Mesothelial cell of epicardium (in vitro differentiated cells): Measurements from ENCODE around the gene SZT2. TPM values are rescaled to one million over a fixed set of nuclear protein-coding genes. Genes with fewer than 3 reads are reported as not detected.

Experiments
- DNase-seq, 2 experiments: peaks; one replicate each; pipeline ENCODE4 v3.0.0; 2021; ENCODE audit warnings: low spot score in 2 of 2; ENCODE audit not compliant: unreplicated experiment in 2 of 2
- H3K27ac Mint-ChIP-seq: 2 replicates; pipeline ENCODE4 v1.8.0; 2021; ENCODE audit warnings: mixed read lengths
- H3K27me3 Mint-ChIP-seq: 2 replicates; pipeline ENCODE4 v1.8.0; 2021; ENCODE audit warnings: low read depth, mixed read lengths
- H3K36me3 Mint-ChIP-seq: 2 replicates; pipeline ENCODE4 v1.8.0; 2021; ENCODE audit warnings: mixed read lengths
- H3K4me1 Mint-ChIP-seq: 2 replicates; pipeline ENCODE4 v1.8.0; 2021; ENCODE audit warnings: mixed read lengths
- H3K4me3 Mint-ChIP-seq: 2 replicates; pipeline ENCODE4 v1.8.0; 2021; ENCODE audit warnings: mild to moderate bottlenecking, moderate library complexity, mixed read lengths
- H3K9me3 Mint-ChIP-seq: 2 replicates; pipeline ENCODE4 v1.8.0; 2021; ENCODE audit warnings: mixed read lengths
- total RNA-seq: library from RNA; stranded (reverse); gene quantifications from 3 replicates; pipeline ENCODE4 v1.2.1, GENCODE V29; 2021
- TF ChIP-seq, protein P1 (sequence below): fragments of 200-600 bp; sonication (generic); IDR thresholded peaks from one replicate; pipeline ENCODE4 v1.5.0; 2021; ENCODE audit warnings: antibody characterized with exemption; ENCODE audit not compliant: unreplicated experiment

The SZT2 gene
- total RNA-seq, 1 donor from 2014 or later = 97.4 TPM

DNA sequence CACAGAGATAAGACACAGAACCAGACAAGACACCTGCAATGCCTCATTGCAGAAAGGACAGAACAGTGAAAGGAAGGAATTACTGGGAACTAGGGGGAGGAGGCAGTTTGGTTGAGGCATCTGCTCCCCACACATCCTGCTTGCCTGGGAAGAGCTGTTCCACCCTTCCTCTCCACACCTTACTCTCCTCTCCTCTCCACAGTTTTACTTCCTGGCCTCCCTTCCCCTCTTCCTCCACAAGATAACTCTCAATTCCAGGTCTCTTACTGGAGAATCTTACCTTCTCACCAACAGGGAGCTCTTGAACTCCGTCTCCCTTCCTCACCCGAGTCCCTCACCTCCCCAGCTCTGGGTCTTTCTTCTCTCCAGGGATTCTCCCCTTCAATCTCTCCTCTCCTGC is 24.0 kb upstream of the SZT2 start:
- DNase-seq = no peak
- H3K4me3 Mint-ChIP-seq = peak overlapping the region; percentile 76
- peak overlapping the region; percentile 82 for H3K27ac Mint-ChIP-seq
- TF ChIP-seq, protein P1, sequence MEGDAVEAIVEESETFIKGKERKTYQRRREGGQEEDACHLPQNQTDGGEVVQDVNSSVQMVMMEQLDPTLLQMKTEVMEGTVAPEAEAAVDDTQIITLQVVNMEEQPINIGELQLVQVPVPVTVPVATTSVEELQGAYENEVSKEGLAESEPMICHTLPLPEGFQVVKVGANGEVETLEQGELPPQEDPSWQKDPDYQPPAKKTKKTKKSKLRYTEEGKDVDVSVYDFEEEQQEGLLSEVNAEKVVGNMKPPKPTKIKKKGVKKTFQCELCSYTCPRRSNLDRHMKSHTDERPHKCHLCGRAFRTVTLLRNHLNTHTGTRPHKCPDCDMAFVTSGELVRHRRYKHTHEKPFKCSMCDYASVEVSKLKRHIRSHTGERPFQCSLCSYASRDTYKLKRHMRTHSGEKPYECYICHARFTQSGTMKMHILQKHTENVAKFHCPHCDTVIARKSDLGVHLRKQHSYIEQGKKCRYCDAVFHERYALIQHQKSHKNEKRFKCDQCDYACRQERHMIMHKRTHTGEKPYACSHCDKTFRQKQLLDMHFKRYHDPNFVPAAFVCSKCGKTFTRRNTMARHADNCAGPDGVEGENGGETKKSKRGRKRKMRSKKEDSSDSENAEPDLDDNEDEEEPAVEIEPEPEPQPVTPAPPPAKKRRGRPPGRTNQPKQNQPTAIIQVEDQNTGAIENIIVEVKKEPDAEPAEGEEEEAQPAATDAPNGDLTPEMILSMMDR = no peak
- peaks cover 38% of the 10 kb centered on the region for H3K4me1 Mint-ChIP-seq
- H3K9me3 Mint-ChIP-seq = no peaks in the 10 kb centered on the region
- peaks cover 22% of the 10 kb centered on the region for H3K36me3 Mint-ChIP-seq
- no peaks in the 10 kb centered on the region for H3K27me3 Mint-ChIP-seq

DNA sequence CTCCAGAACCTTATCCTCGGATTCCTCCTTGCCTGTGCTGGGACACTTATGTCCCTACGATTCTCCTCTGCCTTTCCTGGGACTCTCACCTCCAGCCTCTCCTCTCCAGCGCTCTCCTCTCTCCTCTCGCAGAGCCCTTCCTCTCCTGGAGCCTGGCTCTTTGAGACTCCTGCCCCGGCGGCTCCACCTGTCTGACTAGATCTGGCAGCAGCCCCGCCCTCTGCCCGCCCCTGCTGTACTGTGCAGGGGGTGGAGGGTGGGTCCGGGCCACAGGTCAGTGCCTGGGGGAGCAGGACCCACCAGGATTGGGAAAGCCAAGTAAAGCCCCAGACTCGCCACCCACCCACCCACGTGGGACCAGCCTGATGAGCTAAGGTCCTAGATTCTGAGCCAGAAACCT is 23.5 kb upstream of the SZT2 start:
- Mint-ChIP-seq H3K4me1 (peaks cover 34% of the 10 kb centered on the region), H3K4me3 (peak overlapping the region; percentile 76), H3K36me3 (peaks cover 21% of the 10 kb centered on the region), H3K27ac (peak overlapping the region; percentile 82), H3K27me3 (no peaks in the 10 kb centered on the region), H3K9me3 (no peaks in the 10 kb centered on the region)
- TF ChIP-seq, protein P1 = no peak
- peak in 1 of 2 experiments; percentile 51 for DNase-seq

DNA sequence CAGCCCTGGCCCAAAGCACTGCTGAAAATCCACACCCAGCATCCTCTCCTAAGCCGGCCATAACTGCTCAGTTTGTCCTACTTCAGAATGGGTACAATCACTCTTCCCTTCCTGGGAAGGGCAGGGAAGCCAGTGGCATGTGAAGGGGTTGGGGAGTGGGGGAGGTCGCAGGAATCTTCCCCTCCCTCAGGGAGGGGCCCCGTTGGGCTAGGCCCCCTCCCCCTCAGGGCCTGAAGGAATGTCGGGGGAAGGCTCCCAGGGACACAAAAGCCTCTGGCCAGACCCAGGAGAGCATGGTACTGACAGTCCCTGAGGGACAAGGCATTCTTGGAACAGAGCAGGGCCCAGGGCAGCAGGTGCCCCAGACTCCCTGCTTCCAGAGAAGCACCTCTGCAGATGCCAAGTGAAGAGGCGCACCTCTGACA is 23.1 kb upstream of the SZT2 start:
- no peak for DNase-seq
- H3K4me3 Mint-ChIP-seq = peak overlapping the region; percentile 76
- no peaks in the 10 kb centered on the region for H3K9me3 Mint-ChIP-seq
- H3K27ac Mint-ChIP-seq = peak overlapping the region; percentile 89
- no peaks in the 10 kb centered on the region for H3K27me3 Mint-ChIP-seq
- TF ChIP-seq, protein P1 = no peak
- H3K4me1 Mint-ChIP-seq = peaks cover 29% of the 10 kb centered on the region
- H3K36me3 Mint-ChIP-seq = peaks cover 17% of the 10 kb centered on the region

DNA sequence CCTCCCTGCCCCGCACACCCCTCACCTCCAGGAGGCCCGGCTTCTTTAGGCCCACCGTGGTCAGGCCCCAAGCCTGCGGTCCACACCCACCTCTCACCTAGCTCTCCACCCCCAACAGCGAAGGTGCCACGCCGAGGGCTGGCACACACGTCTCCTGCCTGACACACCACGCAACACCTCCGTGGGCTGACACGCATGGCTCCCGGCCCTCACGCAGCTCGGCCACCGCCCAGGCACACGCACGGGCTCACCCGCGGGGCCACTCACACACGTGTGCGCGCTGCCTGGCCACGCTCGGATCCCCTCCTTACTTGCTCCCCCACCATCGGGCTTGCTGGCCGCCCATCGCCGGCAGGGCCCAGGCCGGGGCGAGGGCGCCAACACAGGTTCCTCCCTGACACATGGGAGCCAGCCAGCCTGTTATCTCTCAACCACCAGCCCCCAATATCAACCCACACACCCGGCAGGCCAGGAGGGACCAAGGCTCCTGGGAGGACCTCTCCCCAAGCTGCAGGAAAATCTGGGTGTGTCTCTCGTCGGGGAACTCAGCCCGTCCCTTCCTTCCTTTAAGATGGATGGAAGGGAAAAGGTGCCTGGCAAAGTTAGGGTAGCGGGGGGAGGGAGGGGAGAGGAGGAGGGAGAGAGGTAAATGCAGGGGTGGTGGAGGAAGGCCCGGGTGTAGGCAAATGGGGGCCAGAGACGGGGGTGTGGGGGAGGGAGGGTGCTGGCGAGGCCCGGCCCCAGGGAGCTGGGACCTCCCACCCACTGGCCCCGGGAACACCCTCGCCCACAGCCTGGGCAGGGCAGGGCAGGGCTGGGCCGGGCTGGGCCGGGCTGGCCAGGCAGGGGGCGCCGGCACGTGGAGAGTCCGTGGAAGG is 22.4 kb upstream of the SZT2 start:
- no peaks in the 10 kb centered on the region for H3K9me3 Mint-ChIP-seq
- TF ChIP-seq, protein P1 = no peak
- H3K27me3 Mint-ChIP-seq = no peaks in the 10 kb centered on the region
- H3K4me3 Mint-ChIP-seq = peak overlapping the region; percentile 76
- H3K27ac Mint-ChIP-seq = peak overlapping the region; percentile 89
- peaks cover 29% of the 10 kb centered on the region for H3K4me1 Mint-ChIP-seq
- H3K36me3 Mint-ChIP-seq = peaks cover 11% of the 10 kb centered on the region
- DNase-seq = peak in 1 of 2 experiments; percentile 51

DNA sequence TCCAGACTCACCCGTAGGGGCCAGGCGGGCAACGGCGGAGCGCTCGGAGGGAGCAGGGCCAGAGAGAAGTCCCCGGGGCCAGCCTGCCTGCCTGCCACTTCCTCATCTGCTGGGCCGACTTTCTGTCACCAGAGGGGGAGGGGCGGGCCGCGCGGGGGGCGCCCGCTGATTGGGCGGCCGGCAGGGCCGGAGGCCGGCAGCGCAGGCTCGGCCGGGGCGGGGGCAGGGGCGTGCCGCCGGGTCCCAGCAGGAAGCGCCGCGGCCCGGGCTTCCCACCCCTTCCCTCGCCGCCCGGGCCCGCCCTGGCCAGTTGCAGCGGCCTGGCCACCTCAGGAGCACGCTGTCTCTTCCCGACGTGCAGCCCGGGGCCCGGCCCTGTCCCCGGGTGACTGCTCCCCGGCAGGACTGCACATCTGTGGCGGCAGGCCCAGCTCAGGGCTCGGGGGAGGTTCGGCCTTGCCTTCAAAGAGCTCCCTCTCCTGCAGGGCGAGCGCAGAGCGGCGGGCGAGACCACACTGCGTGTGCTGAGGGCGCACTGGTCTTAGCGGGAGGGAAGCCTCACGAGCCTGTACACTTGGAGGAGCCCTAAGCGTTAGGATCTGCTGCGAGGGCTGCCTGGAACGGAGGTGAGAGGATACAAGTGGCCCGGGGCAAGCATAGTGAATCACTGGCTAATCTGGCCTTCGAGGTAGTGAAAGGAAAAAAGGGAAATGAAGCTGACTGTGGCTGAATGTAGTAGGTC is 21.6 kb upstream of the SZT2 start, which contains the start of gene ELOVL1:
Gene ELOVL1, minus strand, starts transcription at position 108 of the 742 bp plus-strand sequence. CDS start 2,402 bp downstream, outside the sequence.
- no peaks in the 10 kb centered on the region for H3K9me3 Mint-ChIP-seq

More for the DNA sequence above, 21.6 kb upstream of the SZT2 start, which contains the start of gene ELOVL1:
- Mint-ChIP-seq H3K4me3 (peak within 1 kb of the TSS; percentile 76), H3K27ac (peak within 1 kb of the TSS; percentile 89), H3K36me3 (peaks cover 9% of the 10 kb centered on the region), H3K4me1 (peaks cover 29% of the 10 kb centered on the region), H3K27me3 (no peaks in the 10 kb centered on the region)
- peak; percentile 73 to 79 for DNase-seq
- TF ChIP-seq, protein P1 = no peak
